Lung (tissue), 16 donors: Measurements from ENCODE around the gene KCNH5. TPM values are rescaled to one million over a fixed set of nuclear protein-coding genes. Genes with fewer than 3 reads are reported as not detected.

Experiments used
- ATAC-seq: fragments of 200-7000 bp; cut with Tn5 transposase; one replicate; pipeline ENCODE4 v1.9.1; 2020; ENCODE audit warnings: moderate number of reproducible peaks; ENCODE audit not compliant: insufficient read depth, low FRiP score
- DNase-seq, 3 donors: peaks; one replicate each; pipeline ENCODE4 v3.0.0-alpha.2; 2013 to 2017
- H3K27ac ChIP-seq, 2 donors: one replicate each; pipeline ENCODE4 v1.5.1; 2013; ENCODE audit warnings: mild to moderate bottlenecking in 2 of 2, moderate library complexity in 2 of 2, control low read depth in 1 of 2, inconsistent platforms in 1 of 2, low read depth in 1 of 2, low read length in 1 of 2
- H3K27me3 ChIP-seq, 3 donors: one replicate each; pipeline ENCODE4 v1.5.1; 2013; ENCODE audit warnings: low read length in 2 of 3; ENCODE audit not compliant: control insufficient read depth in 3 of 3, insufficient read depth in 3 of 3
- H3K36me3 ChIP-seq, 4 donors: one replicate each; pipeline ENCODE4 v1.5.1; 2013; ENCODE audit warnings: low read length in 4 of 4, mild to moderate bottlenecking in 1 of 4, moderate library complexity in 1 of 4; ENCODE audit not compliant: control insufficient read depth in 4 of 4, insufficient read depth in 4 of 4
- H3K4me1 ChIP-seq, 5 donors: one replicate each; pipeline ENCODE4 v1.5.1; 2013; ENCODE audit warnings: low read length in 5 of 5, mild to moderate bottlenecking in 2 of 5, moderate library complexity in 1 of 5; ENCODE audit not compliant: control insufficient read depth in 5 of 5, insufficient read depth in 5 of 5
- H3K4me3 ChIP-seq: one replicate; pipeline ENCODE4 v1.5.1; 2013; ENCODE audit warnings: mild to moderate bottlenecking, control low read depth, moderate library complexity
- H3K9ac ChIP-seq, 2 donors: one replicate each; pipeline ENCODE4 v1.5.1; 2013; ENCODE audit warnings: low read length in 2 of 2, control low read depth in 1 of 2; ENCODE audit not compliant: insufficient read depth in 1 of 2
- H3K9me3 ChIP-seq, 4 donors: one replicate each; pipeline ENCODE4 v1.5.1; 2013; ENCODE audit warnings: low read length in 3 of 4, mild to moderate bottlenecking in 1 of 4, moderate library complexity in 1 of 4; ENCODE audit not compliant: control insufficient read depth in 4 of 4, insufficient read depth in 3 of 4
- CTCF ChIP-seq: IDR thresholded peaks from 2 replicates; pipeline ENCODE4 v1.5.1; 2012; ENCODE audit warnings: mild to moderate bottlenecking; ENCODE audit errors: control extremely low read depth, extremely low read depth
- WGBS, 2 donors: extraction: QIAGEN DNeasy Blood & Tissue Kit; methylation state at CpG; one replicate each; pipeline ENCODE4 v1.1.7; 2013; 5-methylcytosine and 5-hydroxymethylcytosine counted together
- long read RNA-seq, 5 donors: transcript quantifications; one replicate each; lab custom pipeline, GENCODE V29; 2026
- polyA plus RNA-seq, 2 donors: library from polyadenylated mRNA; stranded (reverse); fragments of 200-250 nt; gene quantifications; one replicate each; pipeline ENCODE4 v1.2.1, GENCODE V29; 2013
- total RNA-seq, 2 donors: library from RNA; depleted of rRNA in 1 of 2; stranded (reverse); fragments of >200 nt in 1 of 2; gene quantifications; one replicate each; pipeline ENCODE4 v1.2.1, GENCODE V29; 2014 to 2021
- donor health status: control.
- donor health status: control.
- donor health status: Bipolar disorder and iron deficiency.
- donor health status: healthy.
- donor health status: DM: yes; HTN: yes; CAD: no.

KCNH5 gene
- total RNA-seq (under 1 TPM; 0.03 to 0.40 TPM), polyA plus RNA-seq (under 1 TPM in 1 of 2 donors, not detected in 1; 0.08 TPM)
- long read RNA-seq, donor 1: 0 reads
- long read RNA-seq, donor 2: 0 reads
- long read RNA-seq, donor 3: 0 reads
- long read RNA-seq, donor 4: 0 reads
- long read RNA-seq, donor 5: 0 reads

GRCh38 chr14:63045234-63045611 lies at the start of gene KCNH5:
TSS of gene KCNH5 (minus strand) at chr14:63045458. CDS start at chr14:63045186, 272 bp downstream.
- DNase-seq (peak; percentile 48 to 79 (median 62)), ATAC-seq (no peak)
- H3K9me3 ChIP-seq: no peaks in the 10 kb centered on the region
- H3K36me3 ChIP-seq: no peaks in the 10 kb centered on the region
- peaks cover 0 to 11% (median 0%) of the 10 kb centered on the region in 5 donors for H3K4me1 ChIP-seq
- no peak within 1 kb of the TSS for H3K4me3 ChIP-seq
- no peak for TF ChIP-seq CTCF
- 0 to 1% methylated on average over 35 of the region's 35 CpGs for WGBS, 2 donors
- peaks cover 0 to 82% (median 63%) of the 10 kb centered on the region in 3 donors for H3K27me3 ChIP-seq
- H3K27ac ChIP-seq: no peak within 1 kb of the TSS
- no peak within 1 kb of the TSS for H3K9ac ChIP-seq

- TF ChIP-seq CTCF: no peak
- no peak overlapping the region for H3K9ac ChIP-seq
- no peak overlapping the region for H3K4me3 ChIP-seq
- H3K9me3 ChIP-seq: no peaks in the 10 kb centered on the region
- no peaks in the 10 kb centered on the region for H3K27me3 ChIP-seq
- no peaks in the 10 kb centered on the region for H3K4me1 ChIP-seq
- ATAC-seq (no peak), DNase-seq (no peak)
- H3K36me3 ChIP-seq: no peaks in the 10 kb centered on the region
- WGBS, 2 donors: 86 to 87% methylated on average over 3 of the region's 5 CpGs
- no peak overlapping the region for H3K27ac ChIP-seq
Observed at GRCh38 chr14:63091394-63091996, 46.2 kb upstream of the KCNH5 start.

- Histone ChIP-seq H3K4me1 (no peaks in the 10 kb centered on the region), H3K4me3 (no peak overlapping the region), H3K36me3 (no peaks in the 10 kb centered on the region), H3K27ac (no peak overlapping the region), H3K27me3 (no peaks in the 10 kb centered on the region), H3K9ac (no peak overlapping the region), H3K9me3 (no peaks in the 10 kb centered on the region)
- ATAC-seq (no peak), DNase-seq (no peak)
- 56 to 68% methylated on average over 2 of the region's 2 CpGs for WGBS, 2 donors
- TF ChIP-seq CTCF: no peak
Observed at GRCh38 chr14:63088865-63089264, 43.6 kb upstream of the KCNH5 start.

- H3K4me1 ChIP-seq: no peaks in the 10 kb centered on the region
- ATAC-seq (no peak), DNase-seq (no peak)
- H3K9me3 ChIP-seq: no peaks in the 10 kb centered on the region
- no peak for TF ChIP-seq CTCF
- no peak overlapping the region for H3K27ac ChIP-seq
- no peak overlapping the region for H3K4me3 ChIP-seq
- H3K36me3 ChIP-seq: no peaks in the 10 kb centered on the region
- no peaks in the 10 kb centered on the region for H3K27me3 ChIP-seq
- WGBS, 2 donors: 49 to 60% methylated on average over 1 of the region's 1 CpG
- H3K9ac ChIP-seq: no peak overlapping the region
Observed at GRCh38 chr14:63078569-63078968, 33.3 kb upstream of the KCNH5 start.
